Liver (tissue), 9 donors: ENCODE data around the gene ADCY10. TPM values are rescaled to one million over a fixed set of nuclear protein-coding genes. Genes with fewer than 3 reads are reported as not detected.
"Not testable (repeated sequence)": the region's sequence is repeated elsewhere in the genome, so short reads cannot be mapped to it uniquely, and the experiment has no call there.

Source experiments
- DNase-seq: peaks from one replicate; pipeline ENCODE4 v3.0.0-alpha.2; 2017; ENCODE audit warnings: low spot score
- H3K27ac ChIP-seq, 2 donors: one replicate each; pipeline ENCODE4 v1.7.0; 2013; ENCODE audit warnings: inconsistent platforms in 2 of 2, low read length in 2 of 2, control low read depth in 1 of 2, low read depth in 1 of 2, mild to moderate bottlenecking in 1 of 2
- H3K27me3 ChIP-seq, 4 donors: one replicate each; pipeline versions ENCODE4 v1.6.1 to v1.7.0; 2013; ENCODE audit warnings: low read length in 3 of 4, inconsistent platforms in 1 of 4, mild to moderate bottlenecking in 1 of 4, moderate library complexity in 1 of 4; ENCODE audit not compliant: control insufficient read depth in 4 of 4, insufficient read depth in 4 of 4
- H3K36me3 ChIP-seq, 4 donors: one replicate each; pipeline versions ENCODE4 v1.6.1 to v1.7.0; 2013; ENCODE audit warnings: low read length in 3 of 4, mild to moderate bottlenecking in 3 of 4, low read depth in 1 of 4, moderate library complexity in 1 of 4; ENCODE audit not compliant: control insufficient read depth in 4 of 4, insufficient read depth in 3 of 4
- H3K4me1 ChIP-seq, 4 donors: one replicate each; pipeline versions ENCODE4 v1.6.1 to v1.7.0; 2013; ENCODE audit warnings: low read length in 3 of 4, mild to moderate bottlenecking in 3 of 4, moderate library complexity in 1 of 4; ENCODE audit not compliant: control insufficient read depth in 4 of 4, insufficient read depth in 4 of 4
- H3K4me3 ChIP-seq, 3 donors: one replicate each; pipeline versions ENCODE4 v1.6.1 to v1.7.0; 2013; ENCODE audit warnings: low read length in 3 of 3, control low read depth in 1 of 3, low read depth in 1 of 3, mild to moderate bottlenecking in 1 of 3
- H3K9ac ChIP-seq, 2 donors: one replicate each; pipeline ENCODE4 v1.7.0; 2013; ENCODE audit warnings: low read length in 2 of 2, mild to moderate bottlenecking in 2 of 2, moderate library complexity in 2 of 2, control low read depth in 1 of 2, low read depth in 1 of 2
- H3K9me3 ChIP-seq, 4 donors: one replicate each; pipeline versions ENCODE4 v1.6.1 to v1.7.0; 2013; ENCODE audit warnings: low read length in 3 of 4; ENCODE audit not compliant: control insufficient read depth in 4 of 4
- ATF3 ChIP-seq: IDR thresholded peaks from 2 replicates; pipeline ENCODE4 v1.6.1; 2016; ENCODE audit warnings: antibody characterized with exemption
- EGR1 ChIP-seq, 2 donors: IDR thresholded peaks; 2 replicates each; pipeline ENCODE4 v1.6.1; 2016 to 2018; ENCODE audit warnings: antibody characterized with exemption in 2 of 2, low read depth in 2 of 2
- FOXA1 ChIP-seq: IDR thresholded peaks from 2 replicates; pipeline ENCODE4 v1.6.1; 2016; ENCODE audit warnings: antibody characterized with exemption
- FOXA2 ChIP-seq: IDR thresholded peaks from 2 replicates; pipeline ENCODE4 v1.6.1; 2016; ENCODE audit warnings: antibody characterized with exemption
- GABPA ChIP-seq, 2 donors: IDR thresholded peaks in 1 of 2; conservative IDR thresholded peaks in 1 of 2; 2 replicates each; pipeline ENCODE4 v1.6.1; 2016; ENCODE audit warnings: antibody characterized with exemption in 2 of 2, mild to moderate bottlenecking in 1 of 2, moderate library complexity in 1 of 2
- HNF4A ChIP-seq, 2 donors: conservative IDR thresholded peaks; 2 replicates each; pipeline ENCODE4 v1.6.1; 2016; ENCODE audit warnings: antibody characterized with exemption in 2 of 2, mild to moderate bottlenecking in 2 of 2
- JUND ChIP-seq, 2 donors: IDR thresholded peaks; 2 replicates each; pipeline ENCODE4 v1.6.1; 2016; ENCODE audit warnings: antibody characterized with exemption in 2 of 2
- MAX ChIP-seq: IDR thresholded peaks from 2 replicates; pipeline ENCODE4 v1.6.1; 2016; ENCODE audit warnings: antibody characterized with exemption
- RAD21 ChIP-seq, 2 donors: IDR thresholded peaks; 2 replicates each; pipeline ENCODE4 v1.6.1; 2016; ENCODE audit warnings: antibody characterized with exemption in 2 of 2, mild to moderate bottlenecking in 2 of 2
- REST ChIP-seq: IDR thresholded peaks from 2 replicates; pipeline ENCODE4 v1.6.1; 2016; ENCODE audit warnings: antibody characterized with exemption, mild to moderate bottlenecking
- RXRA ChIP-seq, 2 donors: IDR thresholded peaks; 2 replicates each; pipeline ENCODE4 v1.6.1; 2017 to 2018; ENCODE audit warnings: antibody characterized with exemption in 2 of 2, mild to moderate bottlenecking in 1 of 2
- SP1 ChIP-seq: IDR thresholded peaks from 2 replicates; pipeline ENCODE4 v1.6.1; 2018; ENCODE audit warnings: antibody characterized with exemption, mild to moderate bottlenecking
- TAF1 ChIP-seq: conservative IDR thresholded peaks from 2 replicates; pipeline ENCODE4 v1.6.1; 2016; ENCODE audit warnings: antibody characterized with exemption, mild to moderate bottlenecking
- YY1 ChIP-seq: IDR thresholded peaks from 2 replicates; pipeline ENCODE4 v1.6.1; 2016; ENCODE audit warnings: antibody characterized with exemption, mild to moderate bottlenecking
- ZBTB33 ChIP-seq: IDR thresholded peaks from 2 replicates; pipeline ENCODE4 v1.6.1; 2016; ENCODE audit warnings: antibody characterized with exemption
- WGBS: extraction: QIAGEN DNeasy Blood & Tissue Kit; methylation state at CpG from one replicate; pipeline ENCODE4 v1.1.7; 2013; 5-methylcytosine and 5-hydroxymethylcytosine counted together
- polyA plus RNA-seq, 2 donors: library from polyadenylated mRNA; stranded (reverse) in 1 of 2; unstranded in 1 of 2; fragments of 200-250 nt in 1 of 2; fragments of >200 nt in 1 of 2; fragmentation: Nextera tagmentation in 1 of 2; extraction: Ambion mirVana in 1 of 2; gene quantifications; one replicate each; pipeline versions ENCODE4 v1.2.1 to v1.2.3, GENCODE V29; 2013 to 2015
- total RNA-seq, 2 donors: library from RNA; depleted of rRNA; stranded (reverse); fragments of >200 nt; gene quantifications; one replicate each; pipeline ENCODE4 v1.2.3, GENCODE V29; 2014
- donor health status: healthy.
- donor health status: healthy.
- donor health status: healthy.
- donor health status: healthy.
- donor health status: healthy.

Gene ADCY10
- total and polyA plus RNA-seq, 4 donors: 0.89 to 4.7 (median 2.3) TPM

- WGBS: 97% methylated on average over 10 of the region's 10 CpGs
Measured at GRCh38 chr1:167865804-167866308, 48.1 kb downstream of the ADCY10 start.

GRCh38 chr1:167865193-167865592 is 48.7 kb downstream of the ADCY10 start:
- H3K9me3 ChIP-seq, H3K27ac ChIP-seq: not testable (repeated sequence)

More at GRCh38 chr1:167865804-167866308, 48.1 kb downstream of the ADCY10 start:
- not testable (repeated sequence) for H3K9me3 ChIP-seq, H3K27ac ChIP-seq, H3K9ac ChIP-seq, H3K4me3 ChIP-seq, DNase-seq, H3K4me1 ChIP-seq, H3K27me3 ChIP-seq, H3K36me3 ChIP-seq

GRCh38 chr1:167864392-167865032 is 49.4 kb downstream of the ADCY10 start:
- Histone ChIP-seq H3K4me1 (no peaks in the 10 kb centered on the region), H3K27ac (no peak overlapping the region), H3K4me3 (no peak overlapping the region), H3K9me3 (no peaks in the 10 kb centered on the region), H3K27me3 (no peaks in the 10 kb centered on the region), H3K36me3 (no peaks in the 10 kb centered on the region), H3K9ac (no peak overlapping the region)
- DNase-seq: no peak
- WGBS: 82% methylated on average over 6 of the region's 6 CpGs
- TF ChIP-seq GABPA (IDR thresholded peaks at IDR 0.05 in 1 of 2, conservative IDR thresholded peaks at IDR 0.05 in 1 of 2): no peak
- TF ChIP-seq YY1: no peak
- no peak for TF ChIP-seq SP1
- TF ChIP-seq TAF1: no peak
- TF ChIP-seq RAD21 (IDR thresholded peaks at IDR 0.05): no peak
- TF ChIP-seq EGR1 (IDR thresholded peaks at IDR 0.05; ENCODE audit: low read depth in 2 of 2): no peak
- TF ChIP-seq ATF3: no peak
- TF ChIP-seq JUND (IDR thresholded peaks at IDR 0.05): no peak
- TF ChIP-seq MAX: no peak
- no peak for TF ChIP-seq RXRA (IDR thresholded peaks at IDR 0.05)
- TF ChIP-seq HNF4A (conservative IDR thresholded peaks at IDR 0.05): no peak
- no peak for TF ChIP-seq ZBTB33
- TF ChIP-seq FOXA1: no peak
- TF ChIP-seq FOXA2: no peak
- no peak for TF ChIP-seq REST

More at GRCh38 chr1:167865193-167865592, 48.7 kb downstream of the ADCY10 start:
- not testable (repeated sequence) for DNase-seq, H3K4me1 ChIP-seq, H3K9ac ChIP-seq, H3K27me3 ChIP-seq, H3K4me3 ChIP-seq, H3K36me3 ChIP-seq
